B cell (primary cell): Measurements from ENCODE around the gene OR5B3. TPM values are rescaled to one million over a fixed set of nuclear protein-coding genes. Genes with fewer than 3 reads are reported as not detected.
"Not testable (repeated sequence)": the region's sequence is repeated elsewhere in the genome, so short reads cannot be mapped to it uniquely, and the experiment has no call there.

Experiments
- ATAC-seq: fragments of 200-7000 bp; cut with Tn5 transposase; one replicate; pipeline ENCODE4 v1.10.0; 2021; ENCODE audit warnings: low read depth, mild to moderate bottlenecking, moderate number of reproducible peaks, moderate library complexity
- CTCF ChIA-PET: fragments of 350-600 bp; sonication (Branson Sonifier 250); formaldehyde crosslinking; loops from one replicate; lab custom pipeline; 2021; ENCODE audit warnings: antibody characterized with exemption, inconsistent platforms; lab: Charles Lee
- POLR2A ChIA-PET: fragments of 350-600 bp; sonication (Branson Sonifier 250); formaldehyde crosslinking; loops from one replicate; lab custom pipeline; 2021; ENCODE audit warnings: antibody characterized with exemption; lab: Charles Lee
- DNase-seq: peaks from one replicate; pipeline ENCODE4 v3.0.0; 2013
- H2AFZ ChIP-seq: 2 replicates; pipeline ENCODE4 v1.6.1; 2012; ENCODE audit warnings: mild to moderate bottlenecking, low read depth, low read length; ENCODE audit not compliant: insufficient read depth, poor library complexity, severe bottlenecking
- H3K27ac ChIP-seq, 2 donors: 1 replicate in 1 of 2; 2 replicates in 1 of 2; pipeline ENCODE4 v1.5.1; 2012 to 2013; ENCODE audit warnings: low read length in 2 of 2, mild to moderate bottlenecking in 2 of 2, moderate library complexity in 1 of 2
- H3K27me3 ChIP-seq, 4 experiments: fragments of 200-600 bp in 1 of 4; sonication (generic) in 1 of 4; replicated peaks in 1 of 4; 1 replicate in 2 of 4; 2 replicates in 2 of 4; pipeline versions ENCODE4 v1.6.1 to v1.7.0; 2013 to 2016; ENCODE audit warnings: low read length in 3 of 4, mild to moderate bottlenecking in 2 of 4, mixed read lengths in 1 of 4, moderate library complexity in 1 of 4; ENCODE audit not compliant: insufficient read depth in 4 of 4, control insufficient read depth in 3 of 4; ENCODE audit errors: control extremely low read depth in 1 of 4
- H3K36me3 ChIP-seq, 2 experiments: replicated peaks in 1 of 2; 1 replicate in 1 of 2; 2 replicates in 1 of 2; pipeline versions ENCODE4 v1.6.1 to v1.7.1; 2013; ENCODE audit warnings: low read length in 1 of 2; ENCODE audit not compliant: insufficient read depth in 2 of 2, control insufficient read depth in 1 of 2; ENCODE audit errors: control extremely low read depth in 1 of 2, extremely low read depth in 1 of 2
- H3K4me1 ChIP-seq, 2 donors: fragments of 200-600 bp in 1 of 2; sonication (generic) in 1 of 2; 1 replicate in 1 of 2; 2 replicates in 1 of 2; pipeline versions ENCODE4 v1.5.1 to v1.6.1; 2013 to 2017; ENCODE audit warnings: low read length in 2 of 2; ENCODE audit not compliant: control insufficient read depth in 2 of 2, insufficient read depth in 2 of 2
- H3K4me2 ChIP-seq: replicated peaks from 2 replicates; pipeline ENCODE3; 2012; ENCODE audit warnings: mild to moderate bottlenecking, low read depth, low read length; ENCODE audit not compliant: poor library complexity, severe bottlenecking
- H3K4me3 ChIP-seq, 5 experiments: fragments of 200-600 bp in 1 of 5; sonication (generic) in 1 of 5; 1 replicate in 3 of 5; 2 replicates in 2 of 5; pipeline versions ENCODE4 v1.5.1 to v1.7.0; 2011 to 2016; ENCODE audit warnings: low read length in 4 of 5, mild to moderate bottlenecking in 4 of 5, low read depth in 2 of 5, control low read depth in 1 of 5, moderate library complexity in 1 of 5; ENCODE audit not compliant: insufficient read depth in 1 of 5; ENCODE audit errors: control extremely low read depth in 1 of 5, extremely low read depth in 1 of 5
- H3K79me2 ChIP-seq: fragments of 200-600 bp; sonication (generic); one replicate; pipeline ENCODE4 v1.6.0; 2016; ENCODE audit warnings: low read length; ENCODE audit not compliant: control insufficient read depth, insufficient read depth
- H3K9ac ChIP-seq: fragments of 200-600 bp; sonication (generic); 2 replicates; pipeline ENCODE4 v1.6.1; 2017; ENCODE audit warnings: mild to moderate bottlenecking, low read length, moderate library complexity
- H3K9me3 ChIP-seq, 3 donors: one replicate each; pipeline versions ENCODE4 v1.6.1 to v1.7.1; 2013; ENCODE audit warnings: low read length in 2 of 3; ENCODE audit not compliant: control insufficient read depth in 2 of 3, insufficient read depth in 1 of 3; ENCODE audit errors: control extremely low read depth in 1 of 3
- H4K20me1 ChIP-seq: 2 replicates; pipeline ENCODE4 v1.6.0; 2012; ENCODE audit warnings: mild to moderate bottlenecking, low read length; ENCODE audit not compliant: insufficient read depth, control insufficient read depth, poor library complexity, severe bottlenecking
- H3K27ac Mint-ChIP-seq: one replicate; pipeline ENCODE4 v1.8.0; 2021; ENCODE audit warnings: mixed read lengths
- H3K27me3 Mint-ChIP-seq: one replicate; pipeline ENCODE4 v1.8.0; 2021; ENCODE audit warnings: mixed read lengths
- H3K4me1 Mint-ChIP-seq: one replicate; pipeline ENCODE4 v1.8.0; 2021; ENCODE audit warnings: mixed read lengths
- H3K4me3 Mint-ChIP-seq: one replicate; pipeline ENCODE4 v1.8.0; 2021; ENCODE audit warnings: mixed read lengths
- H3K9me3 Mint-ChIP-seq: one replicate; pipeline ENCODE4 v1.8.0; 2022; ENCODE audit warnings: mixed read lengths; ENCODE audit not compliant: insufficient read depth
- EZH2 ChIP-seq: IDR thresholded peaks from 2 replicates; pipeline ENCODE4 v1.6.1; 2012; ENCODE audit warnings: borderline replicate concordance, low read depth, mild to moderate bottlenecking, moderate library complexity, low read length; ENCODE audit not compliant: insufficient read depth, poor library complexity, severe bottlenecking
- WGBS: methylation state at CpG from one replicate; pipeline ENCODE4 v1.1.5; 2013; ENCODE audit warnings: missing lambda C conversion rate; ENCODE audit not compliant: insufficient coverage; 5-methylcytosine and 5-hydroxymethylcytosine counted together
- intact Hi-C: fragments of 100-400 bp; cut with micrococcal nuclease; formaldehyde crosslinking; loops from one replicate; pipeline ENCODE4 v1.10.0; 2022
- polyA plus RNA-seq: library from polyadenylated mRNA; depleted of rRNA; stranded (reverse); fragments of >200 nt; gene quantifications from 2 replicates; pipeline ENCODE4 v1.2.3, GENCODE V29; 2012
- total RNA-seq, 2 donors: library from RNA; stranded (reverse); fragments of 120-200 nt in 1 of 2; gene quantifications; 1 replicate in 1 of 2; 2 replicates in 1 of 2; pipeline versions ENCODE4 v1.2.3 to v1.2.4, GENCODE V29; 2013 to 2022
- TF ChIP-seq, protein P1 (sequence below): fragments of 200-600 bp; IDR thresholded peaks from one replicate; pipeline ENCODE4 v1.8.0; 2022; ENCODE audit warnings: antibody characterized with exemption, mild to moderate bottlenecking

Gene OR5B3
- total and polyA plus RNA-seq, 2 donors (not counting 1 experiment from before 2014, with no cell fraction given): not detected

GRCh38 chr11:58429273-58429672, 22.6 kb upstream of the OR5B3 start:
- H3K27me3 Mint-ChIP-seq: peaks cover 31% of the 10 kb centered on the region
- H3K4me3 Mint-ChIP-seq: no peak overlapping the region
- no peak for TF ChIP-seq EZH2
- TF ChIP-seq, protein P1, sequence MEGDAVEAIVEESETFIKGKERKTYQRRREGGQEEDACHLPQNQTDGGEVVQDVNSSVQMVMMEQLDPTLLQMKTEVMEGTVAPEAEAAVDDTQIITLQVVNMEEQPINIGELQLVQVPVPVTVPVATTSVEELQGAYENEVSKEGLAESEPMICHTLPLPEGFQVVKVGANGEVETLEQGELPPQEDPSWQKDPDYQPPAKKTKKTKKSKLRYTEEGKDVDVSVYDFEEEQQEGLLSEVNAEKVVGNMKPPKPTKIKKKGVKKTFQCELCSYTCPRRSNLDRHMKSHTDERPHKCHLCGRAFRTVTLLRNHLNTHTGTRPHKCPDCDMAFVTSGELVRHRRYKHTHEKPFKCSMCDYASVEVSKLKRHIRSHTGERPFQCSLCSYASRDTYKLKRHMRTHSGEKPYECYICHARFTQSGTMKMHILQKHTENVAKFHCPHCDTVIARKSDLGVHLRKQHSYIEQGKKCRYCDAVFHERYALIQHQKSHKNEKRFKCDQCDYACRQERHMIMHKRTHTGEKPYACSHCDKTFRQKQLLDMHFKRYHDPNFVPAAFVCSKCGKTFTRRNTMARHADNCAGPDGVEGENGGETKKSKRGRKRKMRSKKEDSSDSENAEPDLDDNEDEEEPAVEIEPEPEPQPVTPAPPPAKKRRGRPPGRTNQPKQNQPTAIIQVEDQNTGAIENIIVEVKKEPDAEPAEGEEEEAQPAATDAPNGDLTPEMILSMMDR: no peak
- Histone ChIP-seq H3K4me1 (no peaks in the 10 kb centered on the region), H3K36me3 (no peaks in the 10 kb centered on the region), H3K27ac (no peak overlapping the region), H2AFZ (no peak overlapping the region), H3K27me3 (peaks cover 0 to 9% (median 7%) of the 10 kb centered on the region in 4 experiments), H4K20me1 (no peaks in the 10 kb centered on the region), H3K4me3 (no peak overlapping the region), H3K9me3 (peaks cover 0 to 3% (median 0%) of the 10 kb centered on the region in 3 donors), H3K9ac (no peak overlapping the region), H3K79me2 (no peaks in the 10 kb centered on the region), H3K4me2 (no peak overlapping the region)
- POLR2A ChIA-PET: no interaction called here
- peaks cover 3% of the 10 kb centered on the region for H3K4me1 Mint-ChIP-seq
- H3K27ac Mint-ChIP-seq: no peak overlapping the region
- ATAC-seq (no peak), DNase-seq (no peak)
- H3K9me3 Mint-ChIP-seq: peaks cover 2% of the 10 kb centered on the region
- CTCF ChIA-PET: no interaction called here
- intact Hi-C loops: no loop called here
- WGBS: no CpG with 5 or more reads among the region's 1 CpG

GRCh38 chr11:58428021-58428420, 21.3 kb upstream of the OR5B3 start, which contains the start of gene OR5B2:
OR5B2 (minus strand) TSS chr11:58428121; CDS start chr11:58423261, 4,860 bp downstream.
- Histone ChIP-seq H3K4me2 (no peak within 1 kb of the TSS), H3K9me3 (peaks cover 0 to 3% (median 0%) of the 10 kb centered on the region in 3 donors), H3K79me2 (no peaks in the 10 kb centered on the region), H4K20me1 (no peaks in the 10 kb centered on the region), H2AFZ (no peak within 1 kb of the TSS), H3K9ac (no peak within 1 kb of the TSS), H3K36me3 (no peaks in the 10 kb centered on the region), H3K4me3 (no peak within 1 kb of the TSS), H3K27me3 (peaks cover 0 to 9% (median 7%) of the 10 kb centered on the region in 4 experiments), H3K4me1 (no peaks in the 10 kb centered on the region), H3K27ac (no peak within 1 kb of the TSS)
- Mint-ChIP-seq H3K27ac (no peak within 1 kb of the TSS), H3K4me1 (no peaks in the 10 kb centered on the region), H3K27me3 (peaks cover 34% of the 10 kb centered on the region), H3K4me3 (no peak within 1 kb of the TSS), H3K9me3 (peaks cover 2% of the 10 kb centered on the region)
- DNase-seq (no peak), ATAC-seq (no peak)
- no peak for TF ChIP-seq EZH2
- TF ChIP-seq, protein P1: no peak
- 82% methylated on average over 3 of the region's 3 CpGs for WGBS
- POLR2A ChIA-PET: no interaction called here
- intact Hi-C loops: no loop called here
- CTCF ChIA-PET: no interaction called here

DNA sequence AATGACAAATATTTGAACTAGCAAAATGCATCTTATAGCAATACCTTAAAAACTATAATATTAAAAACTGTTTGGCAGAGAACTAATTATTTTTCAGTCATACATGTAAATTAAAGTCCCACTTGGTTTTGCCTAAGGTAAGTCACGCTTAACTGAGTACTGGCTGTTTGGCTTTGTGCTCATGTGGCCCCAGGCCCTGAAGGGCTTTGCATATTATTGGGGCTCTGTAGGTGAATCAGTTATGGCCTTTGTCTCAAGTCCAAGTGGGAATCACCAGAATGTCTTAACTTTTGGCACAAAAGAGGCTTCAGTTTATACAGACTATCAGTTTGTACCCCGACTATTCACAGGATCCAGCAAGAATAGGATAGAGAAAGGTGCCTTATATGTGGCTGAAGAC, 7.1 kb downstream of the OR5B3 start:
- H3K4me1 Mint-ChIP-seq, CTCF ChIA-PET, H3K4me1 ChIP-seq, H3K9me3 Mint-ChIP-seq, H2AFZ ChIP-seq, H3K27ac ChIP-seq, H3K79me2 ChIP-seq, H3K36me3 ChIP-seq, H3K9me3 ChIP-seq, H3K27ac Mint-ChIP-seq, H3K4me3 Mint-ChIP-seq, H3K27me3 ChIP-seq, H3K4me2 ChIP-seq, H4K20me1 ChIP-seq, DNase-seq, H3K27me3 Mint-ChIP-seq, POLR2A ChIA-PET, H3K4me3 ChIP-seq, H3K9ac ChIP-seq, ATAC-seq, intact Hi-C loops: not testable (repeated sequence)
- WGBS: no CpG with 5 or more reads among the region's 2 CpGs
